LNCAP (cell line): ENCODE measurements around the gene NAV2.

ENCODE experiments used
- TF ChIP-seq, protein P1 (sequence below): fragments of 450-650 bp; IDR thresholded peaks from 2 replicates; pipeline ENCODE4 v1.5.1; 2017; ENCODE audit warnings: mild to moderate bottlenecking

Gene NAV2

DNA sequence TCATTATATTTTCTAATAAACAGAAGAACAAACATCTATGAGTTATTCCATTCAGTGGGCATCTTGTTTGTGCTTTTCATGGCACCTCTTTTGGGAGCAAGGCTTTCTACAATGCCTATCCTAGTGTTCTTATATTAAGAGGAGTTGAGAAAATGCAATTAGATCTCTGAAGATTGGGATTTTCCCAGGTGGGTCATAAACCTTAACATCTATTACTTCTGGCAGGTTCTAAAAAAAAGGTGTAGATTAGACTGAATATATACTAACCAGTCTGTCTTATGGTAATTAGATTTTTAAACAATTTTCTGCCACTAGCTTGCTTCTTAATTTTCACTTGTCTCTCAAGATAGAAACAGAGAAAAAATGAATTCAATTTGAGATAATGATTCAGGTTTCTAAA lies 128.3 kb downstream of the NAV2 start:
- TF ChIP-seq, protein P1, sequence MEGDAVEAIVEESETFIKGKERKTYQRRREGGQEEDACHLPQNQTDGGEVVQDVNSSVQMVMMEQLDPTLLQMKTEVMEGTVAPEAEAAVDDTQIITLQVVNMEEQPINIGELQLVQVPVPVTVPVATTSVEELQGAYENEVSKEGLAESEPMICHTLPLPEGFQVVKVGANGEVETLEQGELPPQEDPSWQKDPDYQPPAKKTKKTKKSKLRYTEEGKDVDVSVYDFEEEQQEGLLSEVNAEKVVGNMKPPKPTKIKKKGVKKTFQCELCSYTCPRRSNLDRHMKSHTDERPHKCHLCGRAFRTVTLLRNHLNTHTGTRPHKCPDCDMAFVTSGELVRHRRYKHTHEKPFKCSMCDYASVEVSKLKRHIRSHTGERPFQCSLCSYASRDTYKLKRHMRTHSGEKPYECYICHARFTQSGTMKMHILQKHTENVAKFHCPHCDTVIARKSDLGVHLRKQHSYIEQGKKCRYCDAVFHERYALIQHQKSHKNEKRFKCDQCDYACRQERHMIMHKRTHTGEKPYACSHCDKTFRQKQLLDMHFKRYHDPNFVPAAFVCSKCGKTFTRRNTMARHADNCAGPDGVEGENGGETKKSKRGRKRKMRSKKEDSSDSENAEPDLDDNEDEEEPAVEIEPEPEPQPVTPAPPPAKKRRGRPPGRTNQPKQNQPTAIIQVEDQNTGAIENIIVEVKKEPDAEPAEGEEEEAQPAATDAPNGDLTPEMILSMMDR, result no peak

DNA sequence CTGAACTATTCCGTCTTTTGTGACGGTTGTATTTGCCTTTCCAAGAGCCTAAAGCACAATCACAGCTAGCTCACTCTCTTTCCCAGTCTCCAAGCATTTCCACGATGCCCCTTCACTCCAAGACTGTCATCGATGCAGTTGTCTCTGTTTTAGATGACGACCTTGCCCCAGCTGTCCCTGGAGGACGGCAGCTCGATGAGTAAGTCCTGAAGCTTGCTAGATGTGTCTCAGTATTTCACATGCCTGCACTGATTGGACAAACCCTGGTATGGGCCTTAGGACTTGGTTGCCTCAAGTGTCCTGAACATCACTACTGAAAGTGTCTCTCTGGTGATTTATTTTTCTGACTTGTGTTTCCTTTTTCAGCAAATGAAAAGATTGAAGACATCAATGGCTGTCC lies 129.9 kb downstream of the NAV2 start:
- TF ChIP-seq, protein P1, result no peak

DNA sequence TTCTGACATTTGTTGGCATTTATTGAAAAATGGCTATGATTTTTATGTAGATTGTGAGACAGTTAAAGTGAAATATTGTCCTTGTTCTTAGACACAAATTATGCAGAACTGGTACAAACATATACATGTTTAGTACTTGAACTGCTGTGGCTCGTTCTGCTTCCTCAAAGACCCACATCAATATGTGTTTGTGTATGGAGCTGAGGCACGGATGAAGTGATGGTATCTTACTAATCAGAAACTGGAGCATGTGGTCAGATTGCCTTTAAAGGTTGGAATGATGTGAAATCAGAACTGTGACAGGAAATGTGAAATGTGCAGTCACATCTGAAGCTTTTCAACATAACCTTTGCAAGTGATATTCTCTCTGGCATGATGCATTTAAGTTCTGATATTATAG lies 130.4 kb downstream of the NAV2 start:
- TF ChIP-seq, protein P1, result no peak

DNA sequence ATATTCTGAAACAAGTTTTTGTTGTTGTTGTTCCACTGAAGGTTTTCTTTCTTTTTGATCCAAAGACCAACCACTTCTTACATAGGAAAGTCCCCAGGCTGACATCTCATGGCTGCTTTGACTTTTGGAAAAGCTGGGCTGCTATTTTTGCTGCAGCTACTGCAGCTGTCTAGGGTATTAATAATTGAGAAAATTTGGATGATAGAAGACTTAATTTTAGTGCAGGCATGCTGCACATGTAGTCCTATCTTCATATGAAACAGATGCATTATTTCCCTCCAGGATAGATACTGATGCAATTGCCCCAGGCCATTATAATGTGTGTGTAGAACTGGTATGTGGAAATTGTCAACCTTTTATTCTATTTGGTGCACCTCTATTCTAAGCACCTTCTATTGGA lies 131.4 kb downstream of the NAV2 start:
- TF ChIP-seq, protein P1, result no peak

DNA sequence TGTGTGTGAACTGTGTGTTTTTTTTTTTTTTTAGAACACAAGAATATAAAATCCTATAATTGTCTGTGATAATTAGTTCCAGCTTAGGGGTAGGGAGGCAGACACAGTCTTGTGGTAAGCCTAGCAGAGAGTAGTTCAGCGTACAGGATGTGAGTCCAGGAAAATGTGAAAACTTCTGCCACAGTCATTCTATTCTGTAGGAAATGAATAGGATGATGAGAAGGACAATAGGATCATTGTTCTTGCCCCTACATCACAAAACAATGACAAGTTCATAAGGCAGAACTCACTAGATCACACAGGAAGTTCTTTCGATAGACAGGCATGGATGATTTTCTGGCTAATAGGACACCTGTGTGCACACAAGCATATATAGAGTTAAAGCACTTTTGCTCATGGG lies 132.2 kb downstream of the NAV2 start:
- TF ChIP-seq, protein P1, result no peak

DNA sequence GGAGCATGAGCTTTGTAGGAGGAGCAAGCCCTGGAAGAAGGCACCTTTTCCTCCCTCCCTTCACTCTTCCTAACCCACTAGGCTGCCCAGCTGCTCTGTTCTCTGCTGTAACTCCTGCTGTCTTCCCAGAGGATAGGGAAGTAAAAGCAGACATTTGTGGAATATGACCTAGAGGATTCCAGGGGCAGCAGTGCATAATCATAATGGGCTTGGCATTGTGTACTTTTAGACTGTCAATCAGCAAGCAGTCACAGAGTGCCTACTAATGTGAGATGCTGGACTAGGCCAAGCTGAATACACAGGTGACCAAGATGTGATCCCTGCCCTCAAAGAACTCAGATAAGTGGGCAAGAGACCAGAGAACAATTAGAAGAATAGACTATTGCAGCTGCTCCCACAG lies 133.0 kb downstream of the NAV2 start:
- TF ChIP-seq, protein P1, result no peak

DNA sequence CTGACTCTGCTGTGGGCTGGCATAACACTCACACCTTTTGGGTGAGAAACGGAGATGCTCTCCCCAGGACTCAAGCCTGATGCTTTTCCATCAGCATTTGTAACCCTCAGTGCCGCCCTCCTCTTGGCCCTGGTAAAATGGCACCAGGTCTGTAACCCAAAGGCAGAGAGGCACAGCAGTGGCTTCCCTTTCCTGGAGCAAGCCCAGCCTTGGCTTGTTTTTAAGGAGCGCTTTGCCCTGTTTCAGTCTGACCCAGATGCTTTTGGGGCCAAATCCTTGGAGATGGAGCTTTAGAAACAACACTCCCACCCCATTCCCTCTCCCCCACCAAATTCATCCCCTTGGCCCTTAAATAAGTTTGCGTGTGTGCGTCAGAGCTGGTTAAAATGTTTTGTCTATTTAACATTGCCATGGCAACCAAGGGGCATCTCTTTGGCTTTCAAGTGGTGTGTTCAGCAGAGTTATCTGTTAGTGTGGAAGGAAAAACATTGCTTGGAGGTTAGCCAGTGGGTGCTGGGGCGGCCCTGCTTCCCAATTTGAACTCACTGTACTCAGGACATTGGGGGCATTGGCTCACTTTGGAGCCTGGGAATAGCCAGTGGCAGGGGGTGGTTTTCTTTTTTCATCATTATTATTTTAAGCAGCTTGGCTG lies 134.1 kb downstream of the NAV2 start:
- TF ChIP-seq, protein P1, result no peak

DNA sequence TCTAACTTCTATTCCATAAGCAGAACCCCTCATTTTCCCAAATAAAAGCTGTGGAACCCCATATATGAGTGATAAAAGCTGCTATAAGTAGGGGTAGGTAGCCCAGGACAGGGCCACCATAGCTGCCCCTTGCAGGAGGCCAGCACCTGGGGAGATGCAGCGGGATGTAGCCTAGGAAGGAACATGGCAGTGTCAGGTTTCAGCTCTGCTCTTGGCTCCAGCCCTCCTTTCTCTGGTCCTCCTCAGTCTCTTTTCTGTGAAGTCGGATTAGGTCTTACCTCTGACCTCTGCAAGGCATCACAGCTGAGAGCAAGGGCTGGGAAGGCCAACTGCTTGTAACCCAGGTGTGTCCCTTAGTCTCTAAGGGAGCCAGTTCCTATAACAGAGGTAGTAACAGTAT lies 135.6 kb downstream of the NAV2 start:
- TF ChIP-seq, protein P1, result no peak
